Liver (tissue), 9 donors: ENCODE data around the gene TFPI. TPM values are rescaled to one million over a fixed set of nuclear protein-coding genes. Genes with fewer than 3 reads are reported as not detected.

ENCODE experiments used
- DNase-seq: peaks from one replicate; pipeline ENCODE4 v3.0.0-alpha.2; 2017; ENCODE audit warnings: low spot score
- H3K27ac ChIP-seq, 2 donors: one replicate each; pipeline ENCODE4 v1.7.0; 2013; ENCODE audit warnings: inconsistent platforms in 2 of 2, low read length in 2 of 2, control low read depth in 1 of 2, low read depth in 1 of 2, mild to moderate bottlenecking in 1 of 2
- H3K27me3 ChIP-seq, 4 donors: one replicate each; pipeline versions ENCODE4 v1.6.1 to v1.7.0; 2013; ENCODE audit warnings: low read length in 3 of 4, inconsistent platforms in 1 of 4, mild to moderate bottlenecking in 1 of 4, moderate library complexity in 1 of 4; ENCODE audit not compliant: control insufficient read depth in 4 of 4, insufficient read depth in 4 of 4
- H3K36me3 ChIP-seq, 4 donors: one replicate each; pipeline versions ENCODE4 v1.6.1 to v1.7.0; 2013; ENCODE audit warnings: low read length in 3 of 4, mild to moderate bottlenecking in 3 of 4, low read depth in 1 of 4, moderate library complexity in 1 of 4; ENCODE audit not compliant: control insufficient read depth in 4 of 4, insufficient read depth in 3 of 4
- H3K4me1 ChIP-seq, 4 donors: one replicate each; pipeline versions ENCODE4 v1.6.1 to v1.7.0; 2013; ENCODE audit warnings: low read length in 3 of 4, mild to moderate bottlenecking in 3 of 4, moderate library complexity in 1 of 4; ENCODE audit not compliant: control insufficient read depth in 4 of 4, insufficient read depth in 4 of 4
- H3K4me3 ChIP-seq, 3 donors: one replicate each; pipeline versions ENCODE4 v1.6.1 to v1.7.0; 2013; ENCODE audit warnings: low read length in 3 of 3, control low read depth in 1 of 3, low read depth in 1 of 3, mild to moderate bottlenecking in 1 of 3
- H3K9ac ChIP-seq, 2 donors: one replicate each; pipeline ENCODE4 v1.7.0; 2013; ENCODE audit warnings: low read length in 2 of 2, mild to moderate bottlenecking in 2 of 2, moderate library complexity in 2 of 2, control low read depth in 1 of 2, low read depth in 1 of 2
- H3K9me3 ChIP-seq, 4 donors: one replicate each; pipeline versions ENCODE4 v1.6.1 to v1.7.0; 2013; ENCODE audit warnings: low read length in 3 of 4; ENCODE audit not compliant: control insufficient read depth in 4 of 4
- EGR1 ChIP-seq, 2 donors: IDR thresholded peaks; 2 replicates each; pipeline ENCODE4 v1.6.1; 2016 to 2018; ENCODE audit warnings: antibody characterized with exemption in 2 of 2, low read depth in 2 of 2
- FOXA1 ChIP-seq: IDR thresholded peaks from 2 replicates; pipeline ENCODE4 v1.6.1; 2016; ENCODE audit warnings: antibody characterized with exemption
- FOXA2 ChIP-seq: IDR thresholded peaks from 2 replicates; pipeline ENCODE4 v1.6.1; 2016; ENCODE audit warnings: antibody characterized with exemption
- HNF4A ChIP-seq, 2 donors: conservative IDR thresholded peaks; 2 replicates each; pipeline ENCODE4 v1.6.1; 2016; ENCODE audit warnings: antibody characterized with exemption in 2 of 2, mild to moderate bottlenecking in 2 of 2
- HNF4G ChIP-seq: IDR thresholded peaks from 2 replicates; pipeline ENCODE4 v1.6.1; 2016; ENCODE audit warnings: antibody characterized with exemption
- JUND ChIP-seq, 2 donors: IDR thresholded peaks; 2 replicates each; pipeline ENCODE4 v1.6.1; 2016; ENCODE audit warnings: antibody characterized with exemption in 2 of 2
- NR2F2 ChIP-seq: IDR thresholded peaks from 2 replicates; pipeline ENCODE4 v1.6.1; 2016; ENCODE audit warnings: antibody characterized with exemption
- RAD21 ChIP-seq, 2 donors: IDR thresholded peaks; 2 replicates each; pipeline ENCODE4 v1.6.1; 2016; ENCODE audit warnings: antibody characterized with exemption in 2 of 2, mild to moderate bottlenecking in 2 of 2
- RXRA ChIP-seq, 2 donors: IDR thresholded peaks; 2 replicates each; pipeline ENCODE4 v1.6.1; 2017 to 2018; ENCODE audit warnings: antibody characterized with exemption in 2 of 2, mild to moderate bottlenecking in 1 of 2
- SP1 ChIP-seq: IDR thresholded peaks from 2 replicates; pipeline ENCODE4 v1.6.1; 2018; ENCODE audit warnings: antibody characterized with exemption, mild to moderate bottlenecking
- TAF1 ChIP-seq: conservative IDR thresholded peaks from 2 replicates; pipeline ENCODE4 v1.6.1; 2016; ENCODE audit warnings: antibody characterized with exemption, mild to moderate bottlenecking
- YY1 ChIP-seq: IDR thresholded peaks from 2 replicates; pipeline ENCODE4 v1.6.1; 2016; ENCODE audit warnings: antibody characterized with exemption, mild to moderate bottlenecking
- WGBS: extraction: QIAGEN DNeasy Blood & Tissue Kit; methylation state at CpG from one replicate; pipeline ENCODE4 v1.1.7; 2013; 5-methylcytosine and 5-hydroxymethylcytosine counted together
- polyA plus RNA-seq, 2 donors: library from polyadenylated mRNA; stranded (reverse) in 1 of 2; unstranded in 1 of 2; fragments of 200-250 nt in 1 of 2; fragments of >200 nt in 1 of 2; fragmentation: Nextera tagmentation in 1 of 2; extraction: Ambion mirVana in 1 of 2; gene quantifications; one replicate each; pipeline versions ENCODE4 v1.2.1 to v1.2.3, GENCODE V29; 2013 to 2015
- total RNA-seq, 2 donors: library from RNA; depleted of rRNA; stranded (reverse); fragments of >200 nt; gene quantifications; one replicate each; pipeline ENCODE4 v1.2.3, GENCODE V29; 2014
- TF ChIP-seq, protein P1 (sequence below): fragments of 150-350 bp; IDR thresholded peaks from 2 replicates; pipeline ENCODE4 v1.5.1; 2017; ENCODE audit warnings: improper control_type of control experiment, low read depth, low read length; ENCODE audit not compliant: missing input control
- TF ChIP-seq, protein P2 (sequence below): IDR thresholded peaks from 2 replicates; pipeline ENCODE4 v1.6.1; 2016; ENCODE audit warnings: antibody characterized with exemption, mild to moderate bottlenecking
- TF ChIP-seq, protein P3 (sequence below): IDR thresholded peaks from 2 replicates; pipeline ENCODE4 v1.6.1; 2016; ENCODE audit warnings: antibody characterized with exemption
- TF ChIP-seq, protein P4 (sequence below): IDR thresholded peaks from 2 replicates; pipeline ENCODE4 v1.6.1; 2016; ENCODE audit warnings: antibody characterized with exemption
- TF ChIP-seq, protein P5 (sequence below): IDR thresholded peaks from 2 replicates; pipeline ENCODE4 v1.6.1; 2016; ENCODE audit warnings: antibody characterized with exemption
- donor health status: healthy.
- donor health status: healthy.
- donor health status: healthy.
- donor health status: healthy.
- donor health status: healthy.

Gene TFPI
- total and polyA plus RNA-seq, 4 donors: 55.8 to 211 (median 130) TPM

DNA sequence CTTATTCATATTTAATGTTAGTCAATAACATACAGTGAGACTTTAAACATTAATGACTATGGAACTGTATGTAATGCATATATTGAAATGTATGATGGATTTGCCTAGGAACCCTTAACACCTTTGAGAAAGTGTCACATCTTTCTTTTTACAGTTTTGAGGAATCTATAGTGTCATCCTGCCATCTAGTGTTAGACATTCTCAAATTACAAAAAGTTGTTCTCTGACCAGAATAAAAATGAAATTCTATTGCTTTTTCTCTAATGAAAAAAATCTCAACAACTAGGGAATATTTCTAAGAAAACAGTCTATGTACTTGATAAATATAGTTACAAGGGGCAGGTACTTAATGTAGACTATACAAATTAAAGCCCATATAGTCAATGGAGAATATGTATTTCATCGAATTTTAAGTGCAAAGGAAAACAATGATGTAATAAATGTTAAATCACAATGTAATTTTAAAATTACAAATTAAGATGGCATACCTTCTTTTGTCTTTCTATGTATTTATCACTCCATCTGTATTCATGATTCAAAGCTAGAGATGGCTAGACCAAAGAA is 101.1 kb downstream of the TFPI start:
- Histone ChIP-seq H3K9ac (no peak overlapping the region), H3K36me3 (no peaks in the 10 kb centered on the region), H3K4me3 (no peak overlapping the region), H3K9me3 (no peaks in the 10 kb centered on the region), H3K27ac (no peak overlapping the region), H3K4me1 (no peaks in the 10 kb centered on the region), H3K27me3 (no peaks in the 10 kb centered on the region)
- TF ChIP-seq, protein P1, sequence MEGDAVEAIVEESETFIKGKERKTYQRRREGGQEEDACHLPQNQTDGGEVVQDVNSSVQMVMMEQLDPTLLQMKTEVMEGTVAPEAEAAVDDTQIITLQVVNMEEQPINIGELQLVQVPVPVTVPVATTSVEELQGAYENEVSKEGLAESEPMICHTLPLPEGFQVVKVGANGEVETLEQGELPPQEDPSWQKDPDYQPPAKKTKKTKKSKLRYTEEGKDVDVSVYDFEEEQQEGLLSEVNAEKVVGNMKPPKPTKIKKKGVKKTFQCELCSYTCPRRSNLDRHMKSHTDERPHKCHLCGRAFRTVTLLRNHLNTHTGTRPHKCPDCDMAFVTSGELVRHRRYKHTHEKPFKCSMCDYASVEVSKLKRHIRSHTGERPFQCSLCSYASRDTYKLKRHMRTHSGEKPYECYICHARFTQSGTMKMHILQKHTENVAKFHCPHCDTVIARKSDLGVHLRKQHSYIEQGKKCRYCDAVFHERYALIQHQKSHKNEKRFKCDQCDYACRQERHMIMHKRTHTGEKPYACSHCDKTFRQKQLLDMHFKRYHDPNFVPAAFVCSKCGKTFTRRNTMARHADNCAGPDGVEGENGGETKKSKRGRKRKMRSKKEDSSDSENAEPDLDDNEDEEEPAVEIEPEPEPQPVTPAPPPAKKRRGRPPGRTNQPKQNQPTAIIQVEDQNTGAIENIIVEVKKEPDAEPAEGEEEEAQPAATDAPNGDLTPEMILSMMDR: peak; percentile 39
- TF ChIP-seq NR2F2: no peak
- TF ChIP-seq, protein P2, sequence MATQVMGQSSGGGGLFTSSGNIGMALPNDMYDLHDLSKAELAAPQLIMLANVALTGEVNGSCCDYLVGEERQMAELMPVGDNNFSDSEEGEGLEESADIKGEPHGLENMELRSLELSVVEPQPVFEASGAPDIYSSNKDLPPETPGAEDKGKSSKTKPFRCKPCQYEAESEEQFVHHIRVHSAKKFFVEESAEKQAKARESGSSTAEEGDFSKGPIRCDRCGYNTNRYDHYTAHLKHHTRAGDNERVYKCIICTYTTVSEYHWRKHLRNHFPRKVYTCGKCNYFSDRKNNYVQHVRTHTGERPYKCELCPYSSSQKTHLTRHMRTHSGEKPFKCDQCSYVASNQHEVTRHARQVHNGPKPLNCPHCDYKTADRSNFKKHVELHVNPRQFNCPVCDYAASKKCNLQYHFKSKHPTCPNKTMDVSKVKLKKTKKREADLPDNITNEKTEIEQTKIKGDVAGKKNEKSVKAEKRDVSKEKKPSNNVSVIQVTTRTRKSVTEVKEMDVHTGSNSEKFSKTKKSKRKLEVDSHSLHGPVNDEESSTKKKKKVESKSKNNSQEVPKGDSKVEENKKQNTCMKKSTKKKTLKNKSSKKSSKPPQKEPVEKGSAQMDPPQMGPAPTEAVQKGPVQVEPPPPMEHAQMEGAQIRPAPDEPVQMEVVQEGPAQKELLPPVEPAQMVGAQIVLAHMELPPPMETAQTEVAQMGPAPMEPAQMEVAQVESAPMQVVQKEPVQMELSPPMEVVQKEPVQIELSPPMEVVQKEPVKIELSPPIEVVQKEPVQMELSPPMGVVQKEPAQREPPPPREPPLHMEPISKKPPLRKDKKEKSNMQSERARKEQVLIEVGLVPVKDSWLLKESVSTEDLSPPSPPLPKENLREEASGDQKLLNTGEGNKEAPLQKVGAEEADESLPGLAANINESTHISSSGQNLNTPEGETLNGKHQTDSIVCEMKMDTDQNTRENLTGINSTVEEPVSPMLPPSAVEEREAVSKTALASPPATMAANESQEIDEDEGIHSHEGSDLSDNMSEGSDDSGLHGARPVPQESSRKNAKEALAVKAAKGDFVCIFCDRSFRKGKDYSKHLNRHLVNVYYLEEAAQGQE: no peak
- TF ChIP-seq, protein P3, sequence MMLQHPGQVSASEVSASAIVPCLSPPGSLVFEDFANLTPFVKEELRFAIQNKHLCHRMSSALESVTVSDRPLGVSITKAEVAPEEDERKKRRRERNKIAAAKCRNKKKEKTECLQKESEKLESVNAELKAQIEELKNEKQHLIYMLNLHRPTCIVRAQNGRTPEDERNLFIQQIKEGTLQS: no peak
- TF ChIP-seq RXRA (IDR thresholded peaks at IDR 0.05): no peak
- TF ChIP-seq HNF4G: no peak
- peak; percentile 84 to 85 for TF ChIP-seq RAD21 (IDR thresholded peaks at IDR 0.05)
- 82% methylated on average over 1 of the region's 1 CpG for WGBS
- no peak for DNase-seq

DNA sequence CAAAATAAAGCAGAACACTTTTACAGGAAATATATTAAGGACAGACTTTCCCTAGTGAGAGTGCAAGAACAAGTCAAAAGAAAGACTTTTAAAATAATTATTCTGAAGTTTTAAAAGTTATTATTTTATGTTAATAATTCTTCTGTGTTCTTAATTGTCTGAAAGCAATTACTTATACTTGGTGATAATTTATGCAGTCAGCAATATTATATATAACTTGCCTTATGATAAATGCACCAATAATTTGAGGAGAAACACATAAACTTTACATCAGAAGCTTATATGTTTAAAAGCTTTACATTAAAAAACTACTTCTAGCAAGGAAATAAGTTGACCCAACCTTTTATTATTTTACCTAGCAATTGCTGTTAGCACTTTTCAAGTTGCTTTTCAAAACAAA is 102.7 kb downstream of the TFPI start:
- no peak overlapping the region for H3K4me3 ChIP-seq
- H3K36me3 ChIP-seq: no peaks in the 10 kb centered on the region
- TF ChIP-seq SP1: no peak
- TF ChIP-seq, protein P1: no peak
- TF ChIP-seq, protein P3: no peak
- no peak for TF ChIP-seq JUND (IDR thresholded peaks at IDR 0.05)
- no peak for TF ChIP-seq HNF4G
- no peak for TF ChIP-seq HNF4A (conservative IDR thresholded peaks at IDR 0.05)
- TF ChIP-seq NR2F2: no peak
- TF ChIP-seq, protein P4, sequence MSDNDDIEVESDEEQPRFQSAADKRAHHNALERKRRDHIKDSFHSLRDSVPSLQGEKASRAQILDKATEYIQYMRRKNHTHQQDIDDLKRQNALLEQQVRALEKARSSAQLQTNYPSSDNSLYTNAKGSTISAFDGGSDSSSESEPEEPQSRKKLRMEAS: no peak
- TF ChIP-seq YY1: no peak
- no peak for TF ChIP-seq TAF1
- no peak for TF ChIP-seq RAD21 (IDR thresholded peaks at IDR 0.05)
- TF ChIP-seq RXRA (IDR thresholded peaks at IDR 0.05): no peak
- no peak for TF ChIP-seq FOXA1
- no peak for TF ChIP-seq EGR1 (IDR thresholded peaks at IDR 0.05; ENCODE audit: low read depth in 2 of 2)
- TF ChIP-seq, protein P5, sequence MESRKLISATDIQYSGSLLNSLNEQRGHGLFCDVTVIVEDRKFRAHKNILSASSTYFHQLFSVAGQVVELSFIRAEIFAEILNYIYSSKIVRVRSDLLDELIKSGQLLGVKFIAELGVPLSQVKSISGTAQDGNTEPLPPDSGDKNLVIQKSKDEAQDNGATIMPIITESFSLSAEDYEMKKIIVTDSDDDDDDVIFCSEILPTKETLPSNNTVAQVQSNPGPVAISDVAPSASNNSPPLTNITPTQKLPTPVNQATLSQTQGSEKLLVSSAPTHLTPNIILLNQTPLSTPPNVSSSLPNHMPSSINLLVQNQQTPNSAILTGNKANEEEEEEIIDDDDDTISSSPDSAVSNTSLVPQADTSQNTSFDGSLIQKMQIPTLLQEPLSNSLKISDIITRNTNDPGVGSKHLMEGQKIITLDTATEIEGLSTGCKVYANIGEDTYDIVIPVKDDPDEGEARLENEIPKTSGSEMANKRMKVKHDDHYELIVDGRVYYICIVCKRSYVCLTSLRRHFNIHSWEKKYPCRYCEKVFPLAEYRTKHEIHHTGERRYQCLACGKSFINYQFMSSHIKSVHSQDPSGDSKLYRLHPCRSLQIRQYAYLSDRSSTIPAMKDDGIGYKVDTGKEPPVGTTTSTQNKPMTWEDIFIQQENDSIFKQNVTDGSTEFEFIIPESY: no peak
- TF ChIP-seq FOXA2: no peak
- H3K9me3 ChIP-seq: no peaks in the 10 kb centered on the region
- no peaks in the 10 kb centered on the region for H3K4me1 ChIP-seq
- no peak overlapping the region for H3K9ac ChIP-seq
- H3K27ac ChIP-seq: no peak overlapping the region
- no peaks in the 10 kb centered on the region for H3K27me3 ChIP-seq
- DNase-seq: no peak
